HFFc6 (cell line): Measurements from ENCODE around the gene MAP2K3. TPM values are rescaled to one million over a fixed set of nuclear protein-coding genes. Genes with fewer than 3 reads are reported as not detected.
A peak's percentile ranks its signal among the peaks of the same experiment; 100 is the strongest.
"Not testable (repeated sequence)": the region's sequence is repeated elsewhere in the genome, so short reads cannot be mapped to it uniquely, and the experiment has no call there.

Source experiments
- DNase-seq: peaks from one replicate; pipeline ENCODE4 v3.0.0-alpha.2; 2018
- H3K27ac Mint-ChIP-seq: 2 replicates; pipeline ENCODE4 v1.8.0; 2020; ENCODE audit warnings: mild to moderate bottlenecking, mixed read lengths
- H3K27me3 Mint-ChIP-seq: 2 replicates; pipeline ENCODE4 v1.8.0; 2021; ENCODE audit warnings: mild to moderate bottlenecking, moderate library complexity, mixed read lengths; ENCODE audit not compliant: insufficient read depth
- H3K36me3 Mint-ChIP-seq: 2 replicates; pipeline ENCODE4 v1.8.0; 2021; ENCODE audit warnings: low read depth, mixed read lengths
- H3K4me1 Mint-ChIP-seq: 2 replicates; pipeline ENCODE4 v1.8.0; 2020; ENCODE audit warnings: low read depth, mixed read lengths
- H3K4me3 Mint-ChIP-seq: 2 replicates; pipeline ENCODE4 v1.8.0; 2020; ENCODE audit warnings: mild to moderate bottlenecking, moderate library complexity, mixed read lengths
- H3K9me3 Mint-ChIP-seq: 2 replicates; pipeline ENCODE4 v1.8.0; 2020; ENCODE audit warnings: mild to moderate bottlenecking, mixed read lengths
- total RNA-seq, 6 experiments: library from RNA; stranded (reverse); fragmentation: NEBNext Ultra II Directional; extraction: Animal tissue kit (Norgen Biotek cat#: 25700); gene quantifications; 2 replicates in 1 of 6; 3 replicates in 5 of 6; pipeline ENCODE4 v1.2.3, GENCODE V29; 2021
- TF ChIP-seq, protein P1 (sequence below): fragments of 200-600 bp; sonication (generic); IDR thresholded peaks from 2 replicates; pipeline ENCODE4 v1.5.0; 2021; ENCODE audit warnings: antibody characterized with exemption, mild to moderate bottlenecking

Gene MAP2K3
- total RNA-seq, 6 experiments from 2014 or later, result 177 to 221 (median 184) TPM

DNA sequence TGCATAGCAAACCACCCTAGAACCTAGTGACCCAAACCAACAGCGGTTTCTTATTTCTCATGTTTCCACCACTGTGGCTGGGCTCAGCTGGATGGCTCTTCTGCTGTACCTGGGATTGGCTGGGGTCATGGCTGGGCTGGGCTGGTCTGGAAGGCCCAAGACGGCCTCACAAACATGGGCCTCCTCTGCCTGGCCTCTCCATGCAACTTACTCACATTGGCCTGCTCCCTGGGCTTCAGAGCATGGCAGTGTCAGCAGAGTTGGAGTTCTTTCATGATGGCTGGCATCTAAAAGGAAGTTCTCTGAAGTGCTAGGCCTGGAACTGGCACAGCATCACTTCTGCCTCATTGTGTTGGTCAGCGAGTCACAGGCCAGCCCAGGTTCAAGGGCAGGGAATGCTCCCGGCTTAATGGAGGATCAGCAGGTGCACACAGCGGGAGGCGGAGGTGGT, 24.4 kb downstream of the MAP2K3 start:
- H3K4me3 Mint-ChIP-seq, DNase-seq, H3K27me3 Mint-ChIP-seq, H3K9me3 Mint-ChIP-seq: not testable (repeated sequence)
- Mint-ChIP-seq H3K4me1 (peaks cover 17% of the 10 kb centered on the region), H3K36me3 (peaks cover 23% of the 10 kb centered on the region), H3K27ac (peak overlapping the region; percentile 3; the same call in 1 of the 2 replicates)

DNA sequence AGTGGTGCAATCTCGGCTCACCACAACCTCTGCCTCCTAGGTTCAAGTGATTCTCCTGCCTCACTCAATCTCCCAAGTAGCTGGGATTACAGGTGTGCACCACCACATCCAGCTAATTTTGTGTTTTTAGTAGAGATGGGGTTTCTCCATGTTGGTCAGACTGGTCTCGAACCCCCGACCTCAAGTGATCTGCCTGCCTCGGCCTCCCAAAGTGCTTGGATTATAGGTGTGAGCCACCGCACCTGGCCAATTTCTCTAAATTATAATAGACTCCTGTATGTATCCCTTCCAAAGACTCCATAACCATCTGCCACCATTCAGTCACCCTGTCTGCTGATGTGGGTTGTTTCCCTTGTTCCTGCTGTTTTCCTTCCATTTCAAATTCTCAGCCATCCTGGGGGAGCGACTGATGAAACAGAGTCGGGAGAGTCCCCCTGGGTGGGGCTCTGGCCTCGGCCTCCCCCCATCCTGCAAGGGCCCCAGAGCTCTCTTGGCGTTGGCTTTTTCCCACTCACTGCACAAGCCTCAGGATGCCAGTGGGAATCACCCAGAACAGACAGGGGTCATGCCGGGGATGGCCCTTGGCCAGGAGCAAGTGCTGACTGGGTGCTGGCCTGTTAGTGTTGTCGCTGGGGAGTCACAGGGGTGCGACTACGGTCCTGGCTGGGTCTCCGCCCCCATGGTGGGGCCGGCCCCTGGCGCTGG, 25.7 kb downstream of the MAP2K3 start:
- not testable (repeated sequence) for H3K9me3 Mint-ChIP-seq, H3K4me3 Mint-ChIP-seq, H3K27me3 Mint-ChIP-seq, DNase-seq, H3K27ac Mint-ChIP-seq
- peaks cover 17% of the 10 kb centered on the region for H3K4me1 Mint-ChIP-seq
- peaks cover 22% of the 10 kb centered on the region for H3K36me3 Mint-ChIP-seq

DNA sequence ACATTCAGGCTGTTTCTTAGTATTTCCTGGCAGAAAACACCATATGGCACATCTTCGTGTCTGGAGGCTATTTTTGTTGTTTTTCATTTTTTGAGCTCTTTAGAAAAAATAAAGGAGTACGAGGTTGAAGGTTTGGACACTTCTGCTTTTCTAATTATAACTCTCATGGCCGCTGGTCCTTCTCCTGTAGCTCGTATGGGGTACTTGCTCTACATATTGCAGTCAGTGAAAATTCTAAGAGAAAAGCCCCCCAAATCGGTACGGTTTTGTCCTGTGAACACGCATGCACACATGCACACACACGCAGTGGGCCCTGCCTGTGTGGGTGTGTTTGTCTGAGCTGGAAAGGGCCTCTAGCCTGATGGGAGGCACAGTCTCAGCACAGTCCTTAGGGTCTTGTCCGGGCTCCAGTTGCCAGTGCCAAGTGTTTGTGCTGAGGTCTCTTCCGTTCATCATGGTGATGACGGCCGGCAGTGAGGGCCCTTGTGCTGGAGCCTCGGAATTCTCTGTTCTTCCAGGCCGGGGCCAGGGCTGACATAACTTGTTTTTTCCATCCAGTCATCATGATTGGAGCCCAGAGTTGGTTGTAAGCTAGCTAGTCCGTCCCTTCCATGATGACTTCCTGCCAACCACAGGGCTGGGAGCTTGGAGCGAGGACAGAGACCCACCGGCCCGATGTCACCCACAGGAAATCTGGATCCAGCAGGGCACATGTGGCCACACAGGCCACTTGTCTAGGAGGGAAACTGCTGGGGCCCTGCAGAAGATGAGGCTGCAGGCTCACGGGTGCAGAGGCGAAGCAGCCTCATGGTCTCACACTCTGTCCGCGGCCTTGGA, 26.5 kb downstream of the MAP2K3 start:
- not testable (repeated sequence) for H3K4me3 Mint-ChIP-seq
- H3K4me1 Mint-ChIP-seq, result peaks cover 10% of the 10 kb centered on the region

DNA sequence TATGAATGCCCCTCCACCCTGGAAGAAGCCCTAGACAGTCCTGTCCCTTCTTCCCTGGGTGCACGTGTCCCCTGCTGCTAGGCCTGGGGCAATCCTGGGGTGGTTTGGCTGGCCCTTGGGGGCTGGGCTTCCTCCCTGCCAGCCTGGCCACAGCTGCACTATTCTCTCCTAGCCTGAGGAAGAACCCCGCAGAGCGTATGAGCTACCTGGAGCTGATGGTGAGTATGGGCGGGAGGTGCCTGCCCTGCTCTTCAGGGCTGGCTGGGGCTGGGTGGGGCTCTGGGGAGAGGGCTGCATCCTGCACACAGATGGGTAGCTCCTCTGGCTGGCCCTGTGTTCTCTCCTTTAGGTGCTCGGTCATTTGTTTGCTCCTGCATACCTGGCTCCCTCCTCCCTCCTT, 28.8 kb downstream of the MAP2K3 start:
- Mint-ChIP-seq H3K4me3 (no peak overlapping the region), H3K9me3 (no peaks in the 10 kb centered on the region; the same call in 1 of the 2 replicates), H3K36me3 (peaks cover 20% of the 10 kb centered on the region), H3K27me3 (peaks cover 11% of the 10 kb centered on the region), H3K27ac (no peak overlapping the region; the same call in 1 of the 2 replicates), H3K4me1 (no peaks in the 10 kb centered on the region)
- TF ChIP-seq, protein P1, sequence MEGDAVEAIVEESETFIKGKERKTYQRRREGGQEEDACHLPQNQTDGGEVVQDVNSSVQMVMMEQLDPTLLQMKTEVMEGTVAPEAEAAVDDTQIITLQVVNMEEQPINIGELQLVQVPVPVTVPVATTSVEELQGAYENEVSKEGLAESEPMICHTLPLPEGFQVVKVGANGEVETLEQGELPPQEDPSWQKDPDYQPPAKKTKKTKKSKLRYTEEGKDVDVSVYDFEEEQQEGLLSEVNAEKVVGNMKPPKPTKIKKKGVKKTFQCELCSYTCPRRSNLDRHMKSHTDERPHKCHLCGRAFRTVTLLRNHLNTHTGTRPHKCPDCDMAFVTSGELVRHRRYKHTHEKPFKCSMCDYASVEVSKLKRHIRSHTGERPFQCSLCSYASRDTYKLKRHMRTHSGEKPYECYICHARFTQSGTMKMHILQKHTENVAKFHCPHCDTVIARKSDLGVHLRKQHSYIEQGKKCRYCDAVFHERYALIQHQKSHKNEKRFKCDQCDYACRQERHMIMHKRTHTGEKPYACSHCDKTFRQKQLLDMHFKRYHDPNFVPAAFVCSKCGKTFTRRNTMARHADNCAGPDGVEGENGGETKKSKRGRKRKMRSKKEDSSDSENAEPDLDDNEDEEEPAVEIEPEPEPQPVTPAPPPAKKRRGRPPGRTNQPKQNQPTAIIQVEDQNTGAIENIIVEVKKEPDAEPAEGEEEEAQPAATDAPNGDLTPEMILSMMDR, result no peak
- DNase-seq, result no peak

More for the DNA sequence above, 26.5 kb downstream of the MAP2K3 start:
- DNase-seq, H3K27me3 Mint-ChIP-seq, H3K9me3 Mint-ChIP-seq: not testable (repeated sequence)
- Mint-ChIP-seq H3K36me3 (peaks cover 22% of the 10 kb centered on the region), H3K27ac (0 out of 2 replicates have a peak overlapping the region, but pooled peaks have one; percentile 26)

DNA sequence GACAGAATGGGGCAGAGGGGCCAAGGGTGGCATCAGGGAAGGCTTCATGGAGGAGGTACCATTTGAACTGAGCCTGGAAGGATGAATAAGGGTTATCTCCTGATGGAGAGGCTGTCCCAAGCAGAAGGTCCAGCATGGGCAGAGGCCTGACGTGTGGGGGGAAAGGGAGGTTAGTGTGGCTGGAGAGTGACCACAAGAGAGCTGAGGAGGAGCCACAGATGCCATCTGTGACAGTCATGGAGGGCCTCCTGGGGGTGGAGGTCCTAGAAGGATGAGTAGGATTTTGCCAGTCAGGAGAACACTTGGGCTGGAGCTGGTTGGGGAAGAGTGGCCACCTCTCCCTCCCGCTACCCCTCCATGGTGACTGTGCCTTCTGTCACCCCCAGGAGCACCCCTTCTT, 29.2 kb downstream of the MAP2K3 start:
- H3K9me3 Mint-ChIP-seq, H3K4me1 Mint-ChIP-seq, H3K4me3 Mint-ChIP-seq, H3K27ac Mint-ChIP-seq, DNase-seq: not testable (repeated sequence)
- Mint-ChIP-seq H3K27me3 (peaks cover 11% of the 10 kb centered on the region), H3K36me3 (peaks cover 16% of the 10 kb centered on the region)

DNA sequence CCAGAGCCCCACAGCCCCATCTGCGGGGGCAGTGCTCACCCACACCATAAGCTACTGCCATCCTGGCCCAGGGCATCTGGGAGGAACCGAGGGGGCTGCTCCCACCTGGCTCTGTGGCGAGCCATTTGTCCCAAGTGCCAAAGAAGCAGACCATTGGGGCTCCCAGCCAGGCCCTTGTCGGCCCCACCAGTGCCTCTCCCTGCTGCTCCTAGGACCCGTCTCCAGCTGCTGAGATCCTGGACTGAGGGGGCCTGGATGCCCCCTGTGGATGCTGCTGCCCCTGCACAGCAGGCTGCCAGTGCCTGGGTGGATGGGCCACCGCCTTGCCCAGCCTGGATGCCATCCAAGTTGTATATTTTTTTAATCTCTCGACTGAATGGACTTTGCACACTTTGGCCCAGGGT, 29.8 kb downstream of the MAP2K3 start:
- peaks cover 13% of the 10 kb centered on the region; the same call in 1 of the 2 replicates for H3K36me3 Mint-ChIP-seq
- not testable (repeated sequence) for H3K27ac Mint-ChIP-seq, DNase-seq, H3K9me3 Mint-ChIP-seq, H3K4me3 Mint-ChIP-seq, H3K4me1 Mint-ChIP-seq
- peaks cover 11% of the 10 kb centered on the region for H3K27me3 Mint-ChIP-seq

DNA sequence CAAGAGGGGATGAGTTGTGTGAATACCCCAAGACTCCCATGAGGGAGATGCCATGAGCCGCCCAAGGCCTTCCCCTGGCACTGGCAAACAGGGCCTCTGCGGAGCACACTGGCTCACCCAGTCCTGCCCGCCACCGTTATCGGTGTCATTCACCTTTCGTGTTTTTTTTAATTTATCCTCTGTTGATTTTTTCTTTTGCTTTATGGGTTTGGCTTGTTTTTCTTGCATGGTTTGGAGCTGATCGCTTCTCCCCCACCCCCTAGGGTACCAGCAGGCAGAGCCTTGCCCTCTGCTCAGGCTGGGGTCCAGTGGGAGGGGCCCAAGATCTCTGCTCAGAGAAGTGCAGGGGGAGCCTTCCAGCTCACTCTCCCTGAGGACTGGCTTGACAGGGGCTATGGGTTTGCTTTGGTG, 30.2 kb downstream of the MAP2K3 start:
- DNase-seq, H3K4me3 Mint-ChIP-seq, H3K27ac Mint-ChIP-seq, H3K4me1 Mint-ChIP-seq, H3K9me3 Mint-ChIP-seq: not testable (repeated sequence)
- peaks cover 13% of the 10 kb centered on the region; the same call in 1 of the 2 replicates for H3K36me3 Mint-ChIP-seq
- H3K27me3 Mint-ChIP-seq, result peaks cover 11% of the 10 kb centered on the region

DNA sequence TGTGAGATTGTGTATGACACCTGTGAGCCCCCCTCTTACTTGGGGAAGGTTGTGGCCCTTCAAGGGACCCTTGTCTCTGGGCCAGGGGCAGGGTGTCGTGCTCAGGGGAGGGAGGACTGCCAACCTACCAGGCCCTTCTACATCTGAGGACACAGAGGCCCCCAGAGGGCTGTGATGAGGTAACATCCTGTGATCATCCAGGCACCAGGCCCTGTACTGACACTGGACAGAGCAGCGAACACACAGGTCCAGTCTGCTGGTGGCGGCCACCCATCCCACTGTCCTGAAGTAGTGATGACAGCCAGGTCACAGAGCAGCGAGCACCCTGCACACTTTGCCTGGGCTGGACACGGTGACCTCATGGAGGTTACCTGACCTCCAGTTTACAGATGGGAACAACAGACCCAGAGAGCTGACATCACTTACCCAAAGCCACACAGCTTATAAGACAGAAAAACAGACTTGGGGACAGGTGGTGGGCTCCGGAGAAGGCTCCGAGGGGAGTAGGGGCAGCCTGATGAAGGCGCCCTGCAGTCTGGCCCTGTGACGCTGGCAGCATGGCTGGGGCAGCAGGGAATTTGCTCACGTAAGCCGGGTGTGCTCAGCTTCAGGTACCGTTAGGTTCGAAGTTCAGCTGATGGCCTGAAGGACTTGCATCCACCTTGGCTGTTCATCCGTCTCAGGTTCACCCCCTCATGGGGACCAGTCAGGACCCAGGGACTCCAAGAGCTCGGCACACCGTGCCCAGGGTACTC, 30.9 kb downstream of the MAP2K3 start:
- Mint-ChIP-seq H3K27ac (peak overlapping the region; percentile 57; the same call in 1 of the 2 replicates), H3K27me3 (peaks cover 11% of the 10 kb centered on the region)
- H3K4me3 Mint-ChIP-seq, DNase-seq, H3K4me1 Mint-ChIP-seq, H3K36me3 Mint-ChIP-seq, H3K9me3 Mint-ChIP-seq: not testable (repeated sequence)
